GM23338 (cell line): Measurements from ENCODE around the gene PROKR2. TPM values are rescaled to one million over a fixed set of nuclear protein-coding genes. Genes with fewer than 3 reads are reported as not detected.
A peak's percentile ranks its signal among the peaks of the same experiment; 100 is the strongest.

Experiments used
- ATAC-seq: fragments of 200-7000 bp; cut with Tn5 transposase; 3 replicates; pipeline ENCODE4 v1.9.1; 2020
- DNase-seq: peaks from one replicate; pipeline ENCODE4 v3.0.0-alpha.2; 2015; ENCODE audit warnings: low spot score
- H2AFZ ChIP-seq: fragments of 200-600 bp; sonication (generic); 2 replicates; pipeline ENCODE4 v1.8.0; 2016; ENCODE audit warnings: antibody characterized with exemption, mild to moderate bottlenecking, moderate library complexity
- H3F3A ChIP-seq: fragments of 200-600 bp; sonication (generic); replicated peaks from 2 replicates; pipeline ENCODE4 v1.8.0; 2017; ENCODE audit warnings: antibody characterized with exemption, mixed run types, low read depth
- H3K27ac ChIP-seq: fragments of 200-600 bp; sonication (generic); 2 replicates; pipeline ENCODE4 v1.6.1; 2016; ENCODE audit warnings: low read depth
- H3K27me3 ChIP-seq: fragments of 200-600 bp; sonication (generic); 2 replicates; pipeline ENCODE4 v1.8.0; 2016; ENCODE audit warnings: mild to moderate bottlenecking, mixed run types, moderate library complexity; ENCODE audit not compliant: insufficient read depth
- H3K36me3 ChIP-seq: fragments of 200-600 bp; sonication (generic); 2 replicates; pipeline ENCODE4 v1.8.0; 2016; ENCODE audit warnings: mild to moderate bottlenecking; ENCODE audit not compliant: insufficient read depth
- H3K4me1 ChIP-seq: fragments of 200-600 bp; sonication (generic); 2 replicates; pipeline ENCODE4 v1.8.0; 2016; ENCODE audit warnings: mild to moderate bottlenecking, moderate library complexity; ENCODE audit not compliant: insufficient read depth
- H3K4me2 ChIP-seq: fragments of 200-600 bp; sonication (generic); 2 replicates; pipeline ENCODE4 v1.7.1; 2017; ENCODE audit warnings: mixed run types
- H3K4me3 ChIP-seq: fragments of 200-600 bp; sonication (generic); 2 replicates; pipeline ENCODE4 v1.6.1; 2016; ENCODE audit warnings: mixed run types
- H3K79me2 ChIP-seq: fragments of 200-600 bp; sonication (generic); replicated peaks from 2 replicates; pipeline ENCODE4 v1.8.0; 2017; ENCODE audit warnings: mild to moderate bottlenecking; ENCODE audit not compliant: insufficient read depth
- H3K9me2 ChIP-seq: fragments of 200-600 bp; sonication (generic); 2 replicates; pipeline ENCODE4 v1.8.0; 2017; ENCODE audit not compliant: insufficient read depth
- H4K20me1 ChIP-seq: fragments of 200-600 bp; sonication (generic); replicated peaks from 2 replicates; pipeline ENCODE4 v1.8.0; 2017; ENCODE audit warnings: mild to moderate bottlenecking; ENCODE audit not compliant: insufficient read depth
- H3K27ac Mint-ChIP-seq: 2 replicates; pipeline ENCODE4 v1.8.0; 2020; ENCODE audit warnings: inconsistent platforms, mild to moderate bottlenecking, moderate library complexity, mixed read lengths
- H3K27me3 Mint-ChIP-seq: 3 replicates; pipeline ENCODE4 v1.8.0; 2022; ENCODE audit warnings: low read depth, mild to moderate bottlenecking, moderate library complexity, mixed read lengths, inconsistent platforms; ENCODE audit not compliant: insufficient read depth, poor library complexity
- H3K36me3 Mint-ChIP-seq: 3 replicates; pipeline ENCODE4 v1.8.0; 2021; ENCODE audit warnings: low read depth, mild to moderate bottlenecking, inconsistent platforms, moderate library complexity, mixed read lengths
- H3K4me1 Mint-ChIP-seq: 3 replicates; pipeline ENCODE4 v1.8.0; 2020; ENCODE audit warnings: mild to moderate bottlenecking, inconsistent platforms, mixed read lengths
- H3K4me3 Mint-ChIP-seq: 3 replicates; pipeline ENCODE4 v1.8.0; 2021; ENCODE audit warnings: moderate library complexity, mild to moderate bottlenecking, inconsistent platforms, mixed read lengths
- H3K9me3 Mint-ChIP-seq: 3 replicates; pipeline ENCODE4 v1.8.0; 2020; ENCODE audit warnings: moderate library complexity, mild to moderate bottlenecking, inconsistent platforms, mixed read lengths
- CREB1 ChIP-seq: fragments of 250-450 bp; sonication (Bioruptor Pico); IDR thresholded peaks from 2 replicates; pipeline ENCODE4 v1.5.0; 2020; ENCODE audit warnings: low read depth, mild to moderate bottlenecking, moderate library complexity
- EZH2 ChIP-seq: fragments of 200-600 bp; sonication (generic); IDR thresholded peaks from one replicate; pipeline ENCODE4 v1.8.0; 2017; ENCODE audit warnings: antibody characterized with exemption, mild to moderate bottlenecking, low read depth; ENCODE audit not compliant: unreplicated experiment
- EZH2phosphoT487 ChIP-seq: fragments of 200-600 bp; sonication (generic); IDR thresholded peaks from one replicate; pipeline ENCODE4 v1.8.1; 2018; ENCODE audit warnings: antibody characterized with exemption; ENCODE audit not compliant: unreplicated experiment
- JUNB ChIP-seq: IDR thresholded peaks from one replicate; pipeline ENCODE4 v1.6.1; 2016; ENCODE audit warnings: antibody characterized with exemption; ENCODE audit not compliant: unreplicated experiment
- NANOG ChIP-seq: IDR thresholded peaks from 2 replicates; pipeline ENCODE4 v1.6.1; 2016; ENCODE audit warnings: antibody characterized with exemption, borderline replicate concordance
- POLR2AphosphoS5 ChIP-seq: IDR thresholded peaks from 2 replicates; pipeline ENCODE4 v1.6.1; 2016; ENCODE audit warnings: antibody characterized with exemption, low read depth
- ZNF114 ChIP-seq: fragments of 250-450 bp; sonication (Bioruptor Pico); IDR thresholded peaks from 2 replicates; pipeline ENCODE4 v1.5.0; 2020; ENCODE audit warnings: mild to moderate bottlenecking, moderate library complexity
- ZNF462 ChIP-seq: fragments of 250-450 bp; sonication (Bioruptor Pico); IDR thresholded peaks from 2 replicates; pipeline ENCODE4 v1.5.0; 2020; ENCODE audit warnings: mild to moderate bottlenecking, moderate library complexity
- polyA plus RNA-seq: library from polyadenylated mRNA; unstranded; fragments of >200 nt; fragmentation: Nextera tagmentation; extraction: Ambion mirVana; gene quantifications from 2 replicates; pipeline ENCODE4 v1.2.1, GENCODE V29; 2016
- total RNA-seq: library from RNA; depleted of rRNA; stranded (reverse); fragments of >200 nt; shearing (Covaris generic); gene quantifications from 2 replicates; pipeline ENCODE4 v1.2.3, GENCODE V29; 2014

PROKR2 gene
- total and polyA plus RNA-seq, 2 experiments from 2014 or later: 1.9 to 5.9 TPM

- ATAC-seq (peak; percentile 94), DNase-seq (peak; percentile 61)
- H3K79me2 ChIP-seq: no peaks in the 10 kb centered on the region
- Mint-ChIP-seq H3K9me3 (no peaks in the 10 kb centered on the region; the same call in 2 of the 3 replicates), H3K27ac (peak overlapping the region; percentile 55), H3K4me3 (no peak overlapping the region), H3K36me3 (no peaks in the 10 kb centered on the region; the same call in 1 of the 3 replicates), H3K27me3 (peaks cover 6% of the 10 kb centered on the region), H3K4me1 (peaks cover 23% of the 10 kb centered on the region)
- no peaks in the 10 kb centered on the region for H3K36me3 ChIP-seq
- H3K4me2 ChIP-seq: 0 out of 2 replicates have a peak overlapping the region, but pooled peaks have one; percentile 0
- peaks cover 24% of the 10 kb centered on the region for H3K9me2 ChIP-seq
- H2AFZ ChIP-seq: peak overlapping the region; percentile 93
- no peak overlapping the region for H3K4me3 ChIP-seq
- no peaks in the 10 kb centered on the region for H3F3A ChIP-seq
- no peaks in the 10 kb centered on the region for H3K27me3 ChIP-seq
- H4K20me1 ChIP-seq: no peaks in the 10 kb centered on the region
- peaks cover 26% of the 10 kb centered on the region for H3K4me1 ChIP-seq
- TF ChIP-seq POLR2AphosphoS5 (no peak), EZH2phosphoT487 (no peak), ZNF462 (CRISPR knock-in tag) (peak; percentile 67), ZNF114 (no peak), JUNB (no peak), CREB1 (CRISPR knock-in tag) (no peak), NANOG (no peak), EZH2 (no peak)
- no peak overlapping the region for H3K27ac ChIP-seq
These were observed 46.2 kb downstream of the PROKR2 start for GRCh38 chr20:5270603-5271002.
